ENCODE results near the gene UBE2U.
"Not testable (repeated sequence)": the region's sequence is repeated elsewhere in the genome, so short reads cannot be mapped to it uniquely, and the experiment has no call there.

Gene UBE2U

GRCh38 chr1:64241069-64241468 lies 37.6 kb downstream of the UBE2U start:
- no peak for DNase-seq

GRCh38 chr1:64242895-64243756 lies 39.7 kb downstream of the UBE2U start:
- peak; percentile 24 for DNase-seq

- no peak for DNase-seq
Observed at GRCh38 chr1:64243757-64244080, 40.3 kb downstream of the UBE2U start.

DNA sequence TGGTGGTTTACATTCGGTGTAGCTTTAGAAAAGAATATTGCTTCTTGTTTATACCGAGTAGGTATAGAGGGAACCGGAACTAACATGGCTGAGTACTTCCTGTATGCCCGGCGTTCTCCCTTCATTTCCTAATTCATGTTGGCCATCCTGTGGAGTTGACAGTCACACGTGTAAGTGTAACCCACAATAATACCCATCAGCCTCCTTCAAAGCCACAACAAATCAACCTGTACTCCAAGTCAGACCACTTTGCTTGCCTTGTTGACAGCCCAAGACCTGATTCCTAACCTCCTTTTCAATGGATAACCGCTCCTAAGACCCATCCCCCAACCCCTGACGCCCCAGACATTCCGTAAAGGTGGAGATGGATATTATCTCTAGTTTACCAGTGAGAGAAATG lies 42.1 kb downstream of the UBE2U start:
- DNase-seq = no peak

DNA sequence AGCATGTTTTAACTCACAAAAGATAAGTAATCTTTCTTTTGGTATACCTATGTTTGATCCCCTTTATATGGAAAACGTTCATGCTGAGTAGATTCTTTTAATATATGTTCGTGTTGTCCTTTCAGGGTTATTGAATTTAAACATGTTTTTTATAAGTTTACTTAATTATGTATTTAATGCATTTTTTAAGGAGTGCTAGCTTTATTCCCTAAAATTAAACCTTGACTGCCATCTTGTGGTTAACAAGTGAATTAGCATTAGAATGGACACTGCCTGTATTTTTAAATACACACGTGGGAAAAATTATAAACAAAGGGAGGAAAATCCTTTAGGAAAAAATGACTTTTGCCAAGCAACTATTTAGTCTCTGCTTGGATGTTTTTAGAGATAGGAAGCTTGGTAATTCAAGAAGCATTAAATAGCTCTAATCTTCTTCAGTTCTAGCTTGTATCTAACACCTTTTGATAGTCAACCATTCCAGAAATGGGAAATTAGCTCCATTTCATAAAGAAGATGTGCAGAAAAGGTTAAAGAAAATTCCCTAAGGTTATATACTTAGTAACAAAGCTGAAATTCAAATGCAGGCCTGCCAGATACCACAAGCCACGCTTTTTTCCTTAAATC lies 43.0 kb downstream of the UBE2U start:
- peak; percentile 39 for DNase-seq

GRCh38 chr1:64248065-64248464 lies 44.6 kb downstream of the UBE2U start:
- no peak for DNase-seq

- DNase-seq = not testable (repeated sequence)
Observed at GRCh38 chr1:64250472-64250871, 47.0 kb downstream of the UBE2U start.

DNA sequence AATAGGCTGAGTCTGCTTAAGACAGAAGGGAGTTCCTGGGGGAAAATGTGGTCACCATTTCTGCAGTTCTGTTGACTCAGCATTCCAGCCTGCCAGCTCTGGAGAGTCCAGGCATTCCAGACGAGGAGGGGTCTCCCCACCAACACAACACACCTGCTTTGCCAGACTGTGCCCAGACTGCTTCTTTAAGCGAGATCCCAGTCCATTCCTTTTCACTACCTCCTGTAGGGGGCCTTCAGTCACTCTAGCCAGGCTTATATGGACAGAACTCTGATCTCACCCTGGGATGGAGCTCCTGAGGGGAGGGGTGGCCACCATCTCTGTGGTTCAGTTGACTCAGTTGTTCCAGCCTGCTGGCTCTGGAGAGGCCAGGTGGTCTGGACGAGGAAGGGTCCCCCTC lies 48.5 kb downstream of the UBE2U start:
- no peak for DNase-seq

DNA sequence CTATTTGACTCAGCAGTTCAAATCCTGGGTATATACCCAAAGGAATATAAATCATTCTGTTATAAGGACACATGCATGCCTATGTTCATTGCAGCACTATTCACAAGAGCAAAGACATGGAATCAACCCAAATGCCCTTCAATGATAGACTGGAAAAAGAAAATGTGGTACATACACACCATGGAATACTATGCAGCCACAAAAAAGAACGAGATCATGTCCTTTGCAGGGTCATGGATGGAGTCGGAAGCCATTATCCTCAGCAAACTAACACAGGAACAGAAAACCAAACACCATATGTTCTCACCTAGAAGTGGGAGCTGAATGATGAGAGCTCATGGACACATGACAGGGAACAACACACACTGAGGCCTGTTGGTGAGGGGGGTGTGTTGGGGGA lies 53.8 kb downstream of the UBE2U start:
- not testable (repeated sequence) for DNase-seq

DNA sequence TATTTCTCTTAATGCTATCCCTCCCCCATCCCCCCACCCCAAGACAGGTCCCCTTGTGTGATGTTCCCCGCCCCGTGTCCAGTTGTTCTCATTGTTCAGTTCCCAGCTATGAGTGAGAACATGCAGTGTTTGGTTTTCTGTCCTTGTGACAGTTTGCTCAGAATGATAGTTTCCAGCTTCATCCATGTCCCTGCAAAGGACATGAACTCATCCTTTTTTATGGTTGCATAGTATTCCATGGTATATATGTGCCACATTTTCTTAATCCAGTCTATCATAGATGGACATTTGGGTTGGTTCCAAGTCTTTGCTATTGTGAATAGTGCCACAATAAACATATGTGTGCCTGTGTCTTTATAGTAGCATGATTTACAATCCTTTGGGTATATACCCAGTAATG lies 55.0 kb downstream of the UBE2U start:
- not testable (repeated sequence) for DNase-seq

DNA sequence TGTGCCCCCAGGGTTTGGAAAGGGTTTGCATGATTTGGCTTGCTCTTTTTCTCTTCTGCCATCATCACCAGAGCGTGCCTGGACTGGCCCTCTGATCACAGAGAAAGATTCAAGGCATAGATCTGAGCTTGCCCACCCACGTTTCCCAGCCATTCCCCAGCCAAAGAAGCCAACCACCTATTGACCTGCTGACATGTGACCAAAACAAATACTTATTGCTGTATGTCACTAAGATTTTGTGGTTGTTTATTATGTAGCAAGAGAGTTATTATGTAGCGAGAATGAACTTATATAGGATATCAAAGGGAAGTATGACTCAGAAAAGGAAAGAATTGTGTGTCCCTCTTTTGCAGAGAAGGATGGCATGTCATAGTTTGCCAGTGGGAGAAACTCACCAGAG lies 59.9 kb downstream of the UBE2U start:
- no peak for DNase-seq

DNA sequence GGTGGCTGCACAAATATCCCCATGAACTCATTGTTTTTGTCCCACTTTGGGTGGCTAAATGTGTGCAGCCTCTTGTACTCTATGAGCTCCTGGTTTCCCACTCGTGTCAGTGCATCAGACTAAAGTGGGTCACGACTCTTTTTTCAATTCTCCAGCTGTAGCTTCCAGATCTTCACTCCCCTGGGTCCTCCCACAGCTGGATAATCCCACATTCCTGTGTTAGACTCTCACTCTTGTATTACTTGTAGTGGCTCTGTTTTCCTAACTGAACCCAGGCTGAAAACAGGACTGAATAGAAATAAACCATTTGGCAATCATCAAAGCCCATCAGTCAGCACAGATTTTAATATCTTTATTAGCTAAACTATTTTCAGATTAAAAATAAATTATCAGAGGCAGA lies 60.4 kb downstream of the UBE2U start:
- DNase-seq = no peak

GRCh38 chr1:64265141-64265540 lies 61.7 kb downstream of the UBE2U start:
- DNase-seq = no peak

GRCh38 chr1:64266991-64267390 lies 63.6 kb downstream of the UBE2U start:
- no peak for DNase-seq

GRCh38 chr1:64268653-64269557 lies 65.5 kb downstream of the UBE2U start:
- DNase-seq = peak; percentile 67

DNA sequence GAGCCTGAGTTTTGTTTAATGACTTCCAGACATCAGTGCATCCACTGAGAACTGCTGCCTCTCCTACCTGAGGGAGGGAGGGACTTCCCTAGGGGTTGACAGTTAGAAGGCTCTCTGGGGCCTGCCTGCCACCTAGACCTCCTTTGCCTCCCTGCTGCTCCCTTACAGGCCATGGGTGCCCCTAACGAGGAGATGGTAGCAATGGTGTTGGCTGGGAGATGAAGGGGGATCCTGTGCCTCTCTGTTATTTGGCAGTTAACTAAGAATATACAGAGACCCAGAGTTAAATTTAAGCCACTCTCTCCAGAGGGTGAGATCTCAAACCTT lies 66.1 kb downstream of the UBE2U start:
- DNase-seq = no peak

- DNase-seq = no peak
Observed at GRCh38 chr1:64280001-64280400, 76.6 kb downstream of the UBE2U start.

DNA sequence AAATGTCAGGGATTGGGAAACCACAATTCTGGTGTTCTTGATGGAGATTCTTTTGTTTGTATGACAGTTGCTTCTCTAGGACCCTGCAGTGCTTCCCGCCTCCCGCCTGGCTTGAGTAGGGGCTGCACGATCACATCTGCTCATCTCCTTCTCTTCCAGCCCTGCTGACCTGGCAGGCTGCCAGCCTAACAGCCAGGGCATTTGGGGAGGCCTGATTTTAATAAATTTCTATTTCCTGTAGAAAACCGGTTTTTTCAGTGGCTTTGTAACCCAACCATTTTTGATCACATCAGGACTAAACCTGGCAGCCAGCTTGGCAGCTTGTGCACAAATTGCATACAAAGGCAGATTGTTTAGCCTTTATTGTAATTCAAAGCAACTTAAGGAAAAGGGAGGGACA lies 78.9 kb downstream of the UBE2U start:
- DNase-seq = no peak

- no peak for DNase-seq
Observed at GRCh38 chr1:64287071-64287470, 83.6 kb downstream of the UBE2U start.

DNA sequence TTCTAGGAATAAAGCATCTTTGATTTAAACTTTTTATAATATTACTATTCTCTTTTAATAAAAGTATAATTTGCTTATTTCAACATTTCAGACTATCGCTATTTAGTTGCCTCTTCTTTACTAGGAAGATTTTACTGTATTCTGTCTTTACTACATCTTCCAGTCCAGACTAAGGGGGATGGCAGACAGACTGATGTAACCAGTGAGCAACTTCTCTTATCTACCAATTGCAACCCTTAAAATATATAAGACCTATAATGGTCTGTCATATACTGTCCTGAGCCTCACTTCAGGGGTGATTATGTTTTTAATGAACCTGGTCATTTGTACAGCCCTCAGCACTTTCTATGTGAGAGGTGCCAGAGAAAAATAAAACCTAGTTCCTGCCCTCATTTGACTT lies 87.0 kb downstream of the UBE2U start:
- no peak for DNase-seq

DNA sequence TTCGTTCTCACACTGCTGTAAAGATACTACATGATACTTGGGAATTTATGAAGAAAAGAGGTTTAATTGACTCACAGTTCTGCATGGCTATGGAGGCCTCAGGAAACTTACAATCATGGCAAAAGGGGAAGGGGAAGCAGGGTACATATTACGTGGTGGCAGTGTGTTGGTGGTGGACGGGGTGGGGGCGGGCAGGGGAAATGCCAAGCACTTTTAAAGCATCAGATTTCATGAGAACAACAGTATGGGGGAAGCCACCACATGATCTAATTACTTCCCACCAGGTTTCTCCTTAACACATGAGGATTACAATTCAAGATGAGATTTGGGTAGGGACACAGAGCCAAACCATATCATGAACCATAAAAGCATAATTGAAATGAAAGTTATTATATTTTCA lies 88.5 kb downstream of the UBE2U start:
- DNase-seq = no peak

DNA sequence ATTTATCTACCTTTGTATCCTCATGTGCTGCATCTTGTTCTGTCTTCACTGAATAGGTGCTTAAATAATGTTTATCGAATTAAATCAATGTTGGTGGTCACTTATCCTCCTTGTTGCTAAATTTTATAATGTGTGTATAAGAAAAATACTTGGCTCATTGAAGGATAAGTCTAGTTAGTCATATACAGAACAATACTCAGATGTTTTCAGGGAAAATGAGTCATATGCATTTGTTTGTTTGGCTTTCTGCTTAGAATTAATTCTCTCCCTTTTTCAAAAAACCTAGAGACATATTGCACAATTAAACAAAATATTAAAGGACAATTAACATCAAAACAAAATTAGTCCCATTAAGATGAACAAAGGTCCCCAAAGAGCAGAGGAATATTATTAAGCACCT lies 89.0 kb downstream of the UBE2U start:
- DNase-seq = no peak

- DNase-seq = no peak
Observed at GRCh38 chr1:64293820-64294219, 90.4 kb downstream of the UBE2U start.

GRCh38 chr1:64295136-64295535 lies 91.7 kb downstream of the UBE2U start:
- DNase-seq = no peak
